Chondrocyte (in vitro differentiated cells): ENCODE data around the gene LRRC23. TPM values are rescaled to one million over a fixed set of nuclear protein-coding genes. Genes with fewer than 3 reads are reported as not detected.

Source experiments
- DNase-seq: peaks from one replicate; pipeline ENCODE4 v3.0.0; 2021; ENCODE audit warnings: mixed read lengths, low spot score
- H3K27ac Mint-ChIP-seq: one replicate; pipeline ENCODE4 v1.8.0; 2021; ENCODE audit warnings: mild to moderate bottlenecking, moderate library complexity, mixed read lengths; ENCODE audit not compliant: unreplicated experiment
- H3K27me3 Mint-ChIP-seq: 2 replicates; pipeline ENCODE4 v1.8.0; 2021; ENCODE audit warnings: low read depth, mixed read lengths
- H3K36me3 Mint-ChIP-seq: 2 replicates; pipeline ENCODE4 v1.8.0; 2021; ENCODE audit warnings: low read depth, mixed read lengths
- H3K4me1 Mint-ChIP-seq: 2 replicates; pipeline ENCODE4 v1.8.0; 2021; ENCODE audit warnings: low read depth, mild to moderate bottlenecking, mixed read lengths
- H3K4me3 Mint-ChIP-seq: one replicate; pipeline ENCODE4 v1.8.0; 2021; ENCODE audit warnings: mild to moderate bottlenecking, moderate library complexity, mixed read lengths; ENCODE audit not compliant: unreplicated experiment
- H3K9me3 Mint-ChIP-seq: 2 replicates; pipeline ENCODE4 v1.8.0; 2021; ENCODE audit warnings: low read depth, mixed read lengths
- total RNA-seq: library from RNA; stranded (reverse); gene quantifications from 3 replicates; pipeline ENCODE4 v1.2.1, GENCODE V29; 2021
- TF ChIP-seq, protein P1 (sequence below): fragments of 200-600 bp; sonication (generic); IDR thresholded peaks from 2 replicates; pipeline ENCODE4 v1.5.0; 2021; ENCODE audit warnings: antibody characterized with exemption, mild to moderate bottlenecking, moderate library complexity

The LRRC23 gene
- total RNA-seq, 1 donor from 2014 or later = 6.3 TPM

DNA sequence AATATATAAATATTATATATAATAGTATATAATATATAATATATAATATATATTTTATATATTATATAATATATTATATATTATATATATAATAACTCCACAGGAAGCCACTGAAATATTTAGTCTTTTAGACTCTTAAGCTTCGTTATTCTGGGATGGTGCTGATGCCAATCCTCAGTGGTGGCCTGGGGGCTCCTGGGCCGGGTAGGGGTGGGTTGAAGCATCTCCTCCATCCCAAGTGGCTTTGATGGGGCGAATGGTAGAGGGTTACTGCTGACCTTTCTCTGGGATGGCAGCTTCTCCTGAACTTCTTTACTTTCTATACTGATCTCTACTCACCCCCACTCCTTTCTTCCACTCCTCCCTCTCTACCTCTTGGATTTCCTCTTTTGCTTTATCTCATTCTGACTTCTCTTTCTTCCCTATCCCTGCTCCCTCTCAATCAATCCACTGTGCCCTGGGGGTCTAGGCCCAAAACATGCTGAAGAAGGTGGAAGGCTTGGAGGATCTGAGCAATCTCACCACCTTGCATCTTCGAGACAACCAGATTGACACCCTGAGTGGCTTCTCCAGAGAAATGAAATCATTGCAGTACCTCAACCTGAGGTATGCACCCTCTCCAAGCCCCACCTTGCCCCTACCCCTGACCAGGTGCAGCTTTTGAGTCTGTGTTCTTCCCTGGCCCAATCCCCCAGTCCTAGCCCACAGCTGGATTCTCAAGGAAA, 5.0 kb downstream of the LRRC23 start:
- Mint-ChIP-seq H3K9me3 (no peaks in the 10 kb centered on the region), H3K4me1 (peaks cover 11% of the 10 kb centered on the region), H3K27ac (no peak overlapping the region), H3K36me3 (no peaks in the 10 kb centered on the region), H3K4me3 (no peak overlapping the region), H3K27me3 (no peaks in the 10 kb centered on the region)
- TF ChIP-seq, protein P1, sequence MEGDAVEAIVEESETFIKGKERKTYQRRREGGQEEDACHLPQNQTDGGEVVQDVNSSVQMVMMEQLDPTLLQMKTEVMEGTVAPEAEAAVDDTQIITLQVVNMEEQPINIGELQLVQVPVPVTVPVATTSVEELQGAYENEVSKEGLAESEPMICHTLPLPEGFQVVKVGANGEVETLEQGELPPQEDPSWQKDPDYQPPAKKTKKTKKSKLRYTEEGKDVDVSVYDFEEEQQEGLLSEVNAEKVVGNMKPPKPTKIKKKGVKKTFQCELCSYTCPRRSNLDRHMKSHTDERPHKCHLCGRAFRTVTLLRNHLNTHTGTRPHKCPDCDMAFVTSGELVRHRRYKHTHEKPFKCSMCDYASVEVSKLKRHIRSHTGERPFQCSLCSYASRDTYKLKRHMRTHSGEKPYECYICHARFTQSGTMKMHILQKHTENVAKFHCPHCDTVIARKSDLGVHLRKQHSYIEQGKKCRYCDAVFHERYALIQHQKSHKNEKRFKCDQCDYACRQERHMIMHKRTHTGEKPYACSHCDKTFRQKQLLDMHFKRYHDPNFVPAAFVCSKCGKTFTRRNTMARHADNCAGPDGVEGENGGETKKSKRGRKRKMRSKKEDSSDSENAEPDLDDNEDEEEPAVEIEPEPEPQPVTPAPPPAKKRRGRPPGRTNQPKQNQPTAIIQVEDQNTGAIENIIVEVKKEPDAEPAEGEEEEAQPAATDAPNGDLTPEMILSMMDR = no peak
- peak; percentile 17 for DNase-seq

DNA sequence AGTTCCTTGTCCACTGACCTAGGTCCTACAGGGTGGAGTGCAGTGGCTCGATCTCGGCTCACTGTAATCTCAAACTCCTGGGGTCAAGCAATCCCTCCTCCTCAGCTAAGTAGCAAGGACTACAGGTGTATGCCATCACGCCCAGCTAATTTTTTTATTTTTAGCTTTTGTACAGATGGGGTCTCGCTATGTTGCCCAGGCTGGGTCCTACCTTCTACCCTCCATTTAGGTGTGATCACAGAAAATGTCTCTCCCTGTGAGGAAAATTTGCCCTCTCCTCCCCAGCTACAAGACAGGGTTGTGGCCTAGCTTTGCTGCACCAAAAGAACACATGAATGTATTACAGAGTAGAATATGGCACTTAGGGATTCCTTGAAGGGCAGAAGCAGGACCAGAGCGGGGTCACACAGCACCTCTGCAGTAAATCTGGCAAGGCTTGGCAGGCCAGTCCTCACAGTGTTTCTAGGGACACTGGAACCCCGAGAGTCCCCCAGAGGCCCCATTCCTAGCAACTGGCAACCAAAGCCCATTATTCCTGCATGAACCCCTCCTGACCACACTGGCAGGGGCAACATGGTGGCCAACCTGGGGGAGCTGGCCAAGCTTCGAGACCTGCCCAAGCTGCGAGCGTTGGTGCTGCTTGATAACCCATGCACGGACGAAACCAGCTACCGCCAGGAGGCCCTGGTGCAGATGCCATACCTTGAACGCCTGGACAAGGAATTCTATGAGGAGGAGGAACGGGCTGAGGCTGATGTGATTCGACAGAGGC, 7.7 kb downstream of the LRRC23 start:
- no peaks in the 10 kb centered on the region for H3K27me3 Mint-ChIP-seq
- H3K4me1 Mint-ChIP-seq = peaks cover 31% of the 10 kb centered on the region
- DNase-seq = peak; percentile 18
- H3K36me3 Mint-ChIP-seq = peaks cover 5% of the 10 kb centered on the region
- TF ChIP-seq, protein P1 = no peak
- H3K9me3 Mint-ChIP-seq = no peaks in the 10 kb centered on the region
- no peak overlapping the region for H3K27ac Mint-ChIP-seq
- no peak overlapping the region for H3K4me3 Mint-ChIP-seq

DNA sequence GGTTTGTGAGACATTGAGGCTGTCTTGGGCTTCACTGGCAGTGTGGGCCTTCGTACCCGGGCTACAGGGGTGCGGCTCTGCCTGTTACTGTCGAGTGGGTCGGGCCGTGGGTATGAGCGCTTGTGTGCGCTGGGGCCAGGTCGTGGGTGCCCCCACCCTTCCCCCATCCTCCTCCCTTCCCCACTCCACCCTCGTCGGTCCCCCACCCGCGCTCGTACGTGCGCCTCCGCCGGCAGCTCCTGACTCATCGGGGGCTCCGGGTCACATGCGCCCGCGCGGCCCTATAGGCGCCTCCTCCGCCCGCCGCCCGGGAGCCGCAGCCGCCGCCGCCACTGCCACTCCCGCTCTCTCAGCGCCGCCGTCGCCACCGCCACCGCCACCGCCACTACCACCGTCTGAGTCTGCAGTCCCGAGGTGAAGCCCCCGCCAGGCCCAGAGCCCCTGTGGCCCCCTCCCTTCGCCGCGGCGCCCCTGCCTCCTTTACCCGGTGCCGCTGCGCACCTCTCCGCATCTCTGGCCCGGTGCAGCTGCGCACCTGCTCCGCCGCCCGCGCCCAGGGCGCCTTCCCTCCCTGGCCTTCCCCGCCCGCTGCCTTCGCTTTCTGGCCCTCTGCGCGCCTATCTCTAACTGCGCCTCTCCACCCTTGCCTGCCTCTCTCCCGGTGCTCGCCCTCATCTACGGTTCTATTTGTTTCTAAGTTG, 9.8 kb downstream of the LRRC23 start, which contains the start of gene ENO2:
Gene ENO2 (plus strand): TSS at position 335 of the 701 bp plus-strand sequence. CDS start 1,253 bp downstream, outside the sequence.
- TF ChIP-seq, protein P1 = no peak
- H3K36me3 Mint-ChIP-seq = peaks cover 5% of the 10 kb centered on the region
- H3K4me1 Mint-ChIP-seq = peaks cover 31% of the 10 kb centered on the region
- H3K4me3 Mint-ChIP-seq = peak within 1 kb of the TSS; percentile 84
- peak within 1 kb of the TSS; percentile 65 for H3K27ac Mint-ChIP-seq
- no peaks in the 10 kb centered on the region for H3K27me3 Mint-ChIP-seq
- H3K9me3 Mint-ChIP-seq = no peaks in the 10 kb centered on the region
- peak; percentile 90 for DNase-seq

DNA sequence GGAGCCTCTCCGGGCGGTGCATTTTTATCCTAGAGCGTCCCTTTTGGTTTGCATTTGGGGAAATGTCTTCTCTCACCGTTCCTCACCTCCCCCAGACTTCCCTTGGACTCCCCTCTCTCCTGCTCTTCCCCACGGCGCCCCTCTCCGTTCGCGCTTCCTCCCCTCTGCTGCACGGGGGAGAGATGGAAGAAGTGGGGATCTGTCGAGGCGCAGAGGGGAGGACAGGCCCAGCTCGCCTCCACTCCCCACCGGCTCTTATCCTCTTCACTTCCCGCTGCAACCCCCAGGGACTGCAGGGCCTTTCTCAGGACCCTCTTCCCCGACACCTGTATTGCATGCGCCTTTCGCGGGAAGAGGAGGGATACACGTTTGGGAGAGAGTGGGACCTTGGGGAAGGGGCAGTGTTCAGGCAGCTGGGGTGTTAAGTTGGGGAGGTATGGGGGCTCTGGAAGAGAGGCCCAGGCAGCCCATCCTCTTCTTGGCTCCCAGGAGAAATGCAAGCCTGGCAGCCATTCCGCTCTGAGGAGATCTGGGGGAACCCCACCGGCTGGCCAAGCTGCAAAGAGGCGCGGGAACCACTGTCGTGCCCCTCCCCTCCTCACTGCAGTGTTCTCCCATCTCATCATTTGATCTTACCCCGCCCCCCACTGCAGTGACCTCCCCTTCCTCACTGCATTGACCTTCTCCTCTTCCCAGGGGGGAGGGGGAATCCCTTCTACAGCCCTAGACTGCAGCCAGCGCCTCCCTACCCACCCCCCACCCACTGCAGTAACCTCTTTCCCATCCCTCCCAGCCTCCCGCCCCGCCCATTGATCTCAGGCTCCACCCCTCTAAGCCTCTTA, 10.5 kb downstream of the LRRC23 start:
- Mint-ChIP-seq H3K27ac (peak overlapping the region; percentile 57), H3K4me3 (peak overlapping the region; percentile 84), H3K36me3 (peaks cover 9% of the 10 kb centered on the region), H3K4me1 (peaks cover 31% of the 10 kb centered on the region), H3K27me3 (no peaks in the 10 kb centered on the region), H3K9me3 (no peaks in the 10 kb centered on the region)
- TF ChIP-seq, protein P1 = no peak
- DNase-seq = peak; percentile 68
